GM21515 (cell line): ENCODE data around the gene ACRBP.

ENCODE experiments used
- ATAC-seq: cut with Tn5 transposase; IDR thresholded peaks from one replicate; pipeline ENCODE4 v1.9.1; 2021; ENCODE audit not compliant: unreplicated experiment

The ACRBP gene

DNA sequence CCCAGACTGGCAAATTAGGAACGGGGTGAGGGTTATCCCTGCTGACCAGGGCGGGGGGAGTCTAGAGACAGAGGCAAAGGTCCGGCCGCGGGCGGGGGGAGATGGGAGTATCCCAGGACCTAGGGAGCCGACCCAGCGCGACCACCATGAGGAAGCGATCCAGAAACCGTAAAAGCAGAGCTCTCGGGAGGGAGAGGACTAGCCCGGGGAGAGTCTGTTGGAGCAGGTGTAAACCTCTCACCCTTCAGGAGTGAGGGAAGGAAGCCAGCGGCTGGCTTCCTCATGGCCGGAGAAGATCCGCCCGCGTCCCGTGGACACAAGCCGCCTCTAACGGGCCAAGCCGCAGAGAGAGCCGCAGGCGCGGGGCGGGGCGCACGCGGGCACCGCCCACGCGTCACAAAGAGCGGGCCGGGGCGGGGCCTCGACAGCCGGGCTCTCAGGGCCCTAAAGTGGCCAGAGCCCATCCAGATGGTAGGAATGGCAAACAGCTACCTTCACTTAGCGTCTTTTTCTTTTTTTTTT, at the start of gene ACRBP:
Gene ACRBP, minus strand, starts transcription at position 350 of the 522 bp plus-strand sequence. Its CDS starts 66 bp downstream, at position 284.
- no peak for ATAC-seq

DNA sequence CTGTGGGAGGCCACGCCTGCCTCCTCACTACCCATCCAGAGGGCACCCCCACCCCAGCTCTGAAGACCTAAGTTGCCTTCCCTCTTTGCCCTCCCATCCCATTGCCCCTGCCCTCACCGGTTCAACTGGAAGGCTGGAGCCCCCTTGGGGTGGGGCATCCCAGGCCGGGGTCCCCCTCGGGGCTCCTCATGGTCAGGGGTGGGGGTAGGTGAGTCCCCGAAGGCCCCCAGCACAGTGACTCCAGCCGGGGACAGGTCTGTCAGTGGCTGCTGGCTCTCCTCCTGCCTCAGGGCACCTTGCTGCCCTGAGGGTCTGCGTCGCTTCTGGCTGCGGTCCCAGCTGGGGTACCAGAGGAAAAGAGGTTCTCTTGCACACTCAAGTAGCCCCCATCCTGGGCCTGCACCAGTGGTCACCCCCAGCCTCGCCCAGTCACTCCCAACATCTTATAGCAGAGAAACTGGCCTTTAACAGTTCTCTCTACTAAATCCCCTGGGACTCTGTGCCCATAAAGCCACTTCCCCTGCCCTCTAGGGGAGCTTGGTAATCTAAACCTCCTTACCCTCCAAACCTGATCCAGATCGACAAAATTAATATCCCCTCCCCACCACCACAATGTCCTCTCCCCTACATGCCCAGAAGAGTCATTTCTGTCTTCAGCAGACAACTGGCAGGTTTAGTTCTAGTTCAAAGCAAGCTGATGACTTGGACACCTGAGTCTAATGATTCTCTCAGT, 48.2 kb upstream of the ACRBP start:
- ATAC-seq = no peak

DNA sequence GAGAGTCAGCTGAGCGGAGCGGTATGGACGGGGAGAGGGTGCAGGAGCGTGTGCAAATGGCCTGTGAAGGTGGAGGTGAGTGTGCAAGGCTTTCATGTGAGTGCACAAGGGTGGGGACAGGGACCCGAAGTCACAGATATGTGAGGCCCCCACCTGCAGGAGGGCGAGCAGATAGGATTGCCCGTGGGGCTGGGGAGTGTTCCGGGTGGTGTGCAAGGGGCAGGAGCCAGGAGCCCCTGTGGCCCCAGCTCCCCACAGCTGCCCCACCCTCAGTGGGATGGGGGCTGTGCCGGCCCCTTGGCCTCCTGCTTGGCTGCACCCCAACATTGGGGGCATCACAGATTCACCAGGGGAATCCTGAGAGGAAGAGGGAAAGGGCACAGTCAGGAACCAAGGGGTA, 47.5 kb upstream of the ACRBP start:
- no peak for ATAC-seq

DNA sequence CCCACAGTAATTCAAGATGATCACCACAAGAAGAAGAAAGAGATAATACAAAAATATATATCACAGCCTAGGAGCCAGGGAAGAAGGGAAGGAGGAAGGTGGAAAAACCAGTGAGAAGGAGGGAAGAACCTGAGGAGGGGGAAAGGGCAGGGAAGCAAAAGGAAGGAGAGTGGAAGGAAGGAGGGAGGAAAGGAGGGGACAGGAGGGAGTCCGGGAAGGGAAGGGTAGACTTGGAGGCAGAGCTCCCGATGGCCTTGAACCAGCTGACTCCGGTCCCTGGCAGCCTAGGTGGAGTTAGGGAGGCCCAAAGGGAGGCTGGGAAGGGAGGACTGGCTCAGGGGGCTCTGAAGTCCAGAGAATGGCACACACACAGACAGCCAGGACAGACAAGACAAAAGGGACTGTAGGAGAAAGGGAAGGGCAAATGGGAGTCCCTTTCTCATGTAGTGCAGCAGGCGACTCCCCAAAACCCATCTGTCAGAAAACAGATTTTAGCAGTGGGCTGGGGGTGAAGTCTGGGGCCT, 46.7 kb upstream of the ACRBP start:
- no peak for ATAC-seq

DNA sequence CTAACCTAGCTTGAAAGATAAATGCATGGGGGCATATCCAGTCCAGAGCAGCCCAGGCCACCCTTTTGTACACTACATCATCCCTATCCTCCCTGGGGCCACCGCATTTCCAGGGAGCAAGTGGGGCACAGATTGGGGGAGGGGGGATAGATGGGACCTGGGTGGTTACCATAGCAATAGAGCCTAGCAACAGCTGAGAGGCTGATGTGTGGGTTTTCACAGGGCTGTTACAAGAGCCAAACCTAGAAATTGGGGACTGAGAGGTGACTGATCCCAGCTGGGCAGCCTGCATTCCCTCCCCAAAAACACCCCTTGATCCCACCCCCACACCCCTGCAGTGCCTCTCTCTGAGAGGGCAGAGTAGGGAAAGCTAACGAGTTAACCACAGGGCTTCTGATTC, 45.7 kb upstream of the ACRBP start:
- ATAC-seq = no peak

DNA sequence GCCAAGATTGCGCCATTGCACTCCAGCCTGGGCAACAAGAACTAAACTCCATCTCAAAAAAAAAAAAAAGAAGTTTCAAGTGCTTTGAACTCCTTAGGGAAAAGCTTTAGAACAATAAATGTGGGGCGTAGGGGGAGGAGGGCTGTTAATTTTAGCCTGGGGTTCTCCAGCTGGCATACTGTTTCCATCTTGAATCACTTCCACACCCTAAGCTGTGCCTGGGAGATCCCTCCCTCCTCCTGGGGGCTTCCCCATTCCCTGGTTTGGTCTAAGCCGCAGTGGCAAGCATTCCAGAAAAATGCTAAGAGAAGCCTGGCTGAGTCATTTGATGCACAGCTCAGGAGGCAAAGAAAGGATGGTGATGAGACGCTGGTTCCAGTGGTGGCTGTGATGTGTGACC, 44.2 kb upstream of the ACRBP start:
- ATAC-seq = no peak

DNA sequence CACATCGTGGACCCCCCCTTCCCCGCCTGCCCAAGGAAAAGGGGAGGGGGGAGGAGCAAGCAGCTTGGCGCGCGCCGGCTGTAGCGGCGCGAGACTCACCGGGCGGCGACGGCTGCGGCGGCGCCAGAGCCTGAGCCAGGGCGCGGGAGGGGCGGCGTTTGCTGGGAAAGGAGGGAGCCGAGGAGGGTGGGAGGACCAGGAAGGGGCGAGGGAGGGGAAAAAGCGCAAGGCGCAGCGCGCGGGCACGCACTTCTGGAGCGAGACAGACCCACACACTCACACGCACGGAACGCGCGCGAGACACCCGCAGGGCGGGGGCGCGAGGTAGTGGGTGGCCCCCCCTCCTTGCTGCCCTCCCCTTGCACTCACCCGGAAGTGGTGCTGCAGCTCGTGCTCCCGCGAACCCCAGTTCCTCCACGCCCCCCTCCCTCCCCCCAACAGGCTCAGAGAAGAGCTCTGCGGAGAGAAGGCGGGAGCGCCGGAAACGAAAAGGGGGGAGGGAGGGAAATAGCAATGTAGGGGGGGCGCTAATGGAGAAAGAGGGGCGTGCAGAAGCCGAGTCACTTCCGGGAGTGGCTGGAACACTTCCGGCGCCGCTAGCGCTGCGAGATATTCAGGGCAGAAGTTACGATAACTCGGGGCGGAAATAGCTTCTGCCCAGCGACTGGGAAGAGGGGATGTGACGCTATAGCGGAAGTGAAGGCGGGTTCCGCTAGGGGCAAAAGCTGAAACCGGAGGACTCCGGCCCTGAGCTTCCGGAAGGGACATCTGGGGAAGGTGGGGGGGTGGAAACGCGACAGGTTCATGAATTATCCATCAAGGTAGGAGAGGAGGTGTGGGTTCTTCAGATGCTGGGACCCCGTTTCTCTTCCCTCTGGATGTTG, 42.0 kb upstream of the ACRBP start, which contains the start of gene ZNF384:
Gene ZNF384, minus strand, starts transcription at position 377 of the 884 bp plus-strand sequence. CDS start 9,855 bp downstream, outside the sequence.
- ATAC-seq = peak; percentile 81

DNA sequence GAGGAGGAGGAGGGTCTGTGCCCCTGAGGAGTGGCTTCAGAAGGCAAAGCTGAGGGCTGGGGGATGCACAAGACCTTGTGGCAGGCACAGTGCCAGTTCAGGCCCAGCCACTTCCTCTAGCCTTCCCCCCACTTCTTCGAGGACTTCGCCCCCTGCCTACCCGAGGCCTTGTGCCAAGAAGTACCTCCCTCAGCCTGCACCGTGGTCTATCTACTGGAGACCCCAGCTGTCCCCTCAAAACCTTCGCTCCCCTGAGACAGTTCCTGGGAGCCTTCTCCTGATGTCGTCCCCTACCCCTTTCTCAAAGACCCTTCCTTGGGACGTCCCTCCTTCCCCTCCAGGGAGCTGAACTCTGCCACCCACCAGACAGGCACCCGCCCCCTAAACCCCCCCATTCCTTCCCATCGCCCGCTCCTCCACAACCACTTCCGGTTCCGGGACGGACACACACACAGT, 41.3 kb upstream of the ACRBP start:
- ATAC-seq = peak; percentile 1

DNA sequence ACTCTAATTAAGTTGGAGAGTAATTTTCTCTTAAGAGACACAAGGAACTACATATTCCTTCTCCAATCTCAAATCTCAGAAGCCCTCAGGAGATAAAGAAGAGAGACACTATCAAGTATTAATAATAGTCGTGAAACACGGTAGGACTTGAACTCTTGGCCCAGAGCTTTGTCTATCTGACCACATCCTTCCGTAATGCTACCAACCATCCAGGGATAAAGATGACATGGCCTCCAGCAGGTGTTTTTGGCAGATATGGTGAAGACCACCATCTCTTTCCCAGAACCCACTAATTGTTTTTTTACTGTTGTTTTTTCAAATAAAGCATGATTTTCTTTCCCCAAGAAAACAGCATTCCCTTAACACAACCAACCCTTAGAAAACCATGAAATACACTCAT, 38.6 kb upstream of the ACRBP start:
- no peak for ATAC-seq

DNA sequence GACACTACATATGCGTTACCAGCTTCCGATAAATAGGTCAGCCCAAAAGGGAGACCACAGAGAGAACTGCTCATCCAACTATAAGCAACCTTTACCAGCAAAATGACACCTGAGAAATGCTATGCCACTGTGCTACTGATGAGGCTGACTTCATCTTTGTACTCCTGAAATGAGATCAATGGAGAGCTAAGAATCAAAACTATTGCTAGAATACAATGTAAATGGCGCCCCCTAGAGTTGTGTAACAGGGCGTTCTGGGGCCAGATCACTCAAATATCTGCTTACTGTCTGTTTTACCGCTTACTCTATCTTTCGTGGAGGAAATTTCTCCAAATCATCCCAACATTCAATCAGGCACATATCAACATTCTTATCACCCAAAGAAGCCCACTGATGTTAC, 37.4 kb upstream of the ACRBP start:
- no peak for ATAC-seq

DNA sequence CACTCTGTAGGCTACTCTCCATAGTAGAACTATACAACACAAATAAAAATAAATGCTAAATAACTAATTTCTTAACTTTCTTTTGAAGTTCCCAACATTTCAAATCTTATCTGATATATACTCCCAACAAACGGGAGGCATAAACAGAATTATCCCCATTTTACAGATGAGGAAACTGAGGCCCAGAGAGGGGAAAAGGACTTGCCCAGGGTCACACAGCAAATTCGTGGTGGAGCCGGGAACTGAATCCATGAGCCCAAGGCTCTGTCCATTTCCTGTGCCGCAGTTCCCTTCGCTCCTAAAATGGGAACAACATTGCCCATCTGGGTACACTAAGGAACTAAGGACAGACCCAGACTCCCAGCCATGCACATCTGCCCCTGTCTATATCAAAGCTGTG, 29.7 kb upstream of the ACRBP start:
- ATAC-seq = no peak

DNA sequence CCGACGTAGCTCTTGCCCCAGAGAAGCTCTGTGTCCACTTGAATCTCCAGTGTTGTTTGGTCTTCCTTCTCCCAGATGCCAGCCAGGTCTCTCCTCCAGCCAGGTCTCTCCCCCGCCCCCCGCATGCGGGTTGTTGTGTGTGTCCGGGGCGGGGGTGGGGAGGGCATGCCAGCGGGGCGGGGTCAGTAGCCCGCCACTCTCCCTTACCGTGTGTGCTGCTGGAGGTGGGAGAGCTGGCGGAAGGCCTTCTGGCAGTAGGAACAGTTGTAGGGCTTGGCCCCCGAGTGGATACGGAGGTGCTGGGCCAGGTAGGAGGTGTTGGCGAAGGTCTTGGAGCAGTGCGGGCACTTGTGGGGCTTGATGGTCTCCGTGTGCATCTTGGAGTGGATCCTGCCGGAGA, 24.9 kb upstream of the ACRBP start:
- ATAC-seq = no peak

DNA sequence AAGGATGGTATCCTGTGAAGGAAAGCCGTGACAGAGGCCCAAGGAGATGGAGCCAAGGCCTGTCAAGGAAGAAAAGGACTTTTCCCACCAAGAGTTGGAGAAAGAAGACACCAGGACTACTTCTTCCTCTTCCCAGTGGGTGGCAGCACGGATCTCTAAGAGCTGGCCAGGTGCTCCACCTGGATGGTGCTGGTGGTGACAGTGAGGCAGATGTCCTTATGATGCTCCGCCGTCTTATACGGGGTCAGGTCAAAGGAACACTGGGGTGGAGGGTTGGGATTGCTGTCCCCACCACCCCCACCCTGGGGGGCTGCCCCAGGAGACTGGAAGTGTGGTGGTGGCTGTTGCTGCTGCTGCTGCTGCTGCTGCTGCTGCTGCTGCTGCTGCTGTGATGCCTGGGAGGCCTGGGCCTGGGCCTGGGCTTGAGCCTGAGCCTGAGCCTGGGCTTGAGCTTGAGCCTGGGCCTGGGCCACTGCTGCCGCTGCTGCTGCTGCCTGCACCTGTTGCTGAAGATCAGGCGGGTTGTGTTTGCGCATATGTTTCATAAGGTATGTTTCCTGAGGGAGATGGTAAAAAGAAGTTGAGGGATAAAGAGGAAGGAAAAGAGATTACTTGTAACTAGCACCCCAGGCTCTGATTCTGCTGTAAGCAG, 20.5 kb upstream of the ACRBP start:
- ATAC-seq = no peak

DNA sequence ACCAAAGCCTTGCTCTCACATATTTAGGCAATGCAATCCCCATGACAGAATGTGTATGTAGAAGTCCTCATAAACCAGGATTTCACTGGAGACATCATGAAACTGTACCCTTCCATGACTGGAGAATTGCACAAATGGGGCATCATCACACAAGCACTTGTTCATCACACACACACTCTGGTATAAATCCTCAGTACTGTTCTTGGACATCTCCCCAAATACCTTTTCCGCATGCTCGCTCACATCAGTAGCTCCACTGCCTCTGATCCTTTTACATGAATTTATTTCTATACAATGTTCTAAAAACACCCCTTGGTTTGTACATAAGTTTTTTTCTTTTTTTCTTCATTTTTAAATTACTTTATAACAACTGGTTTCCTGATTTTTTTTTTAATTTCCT, 19.0 kb upstream of the ACRBP start:
- no peak for ATAC-seq

DNA sequence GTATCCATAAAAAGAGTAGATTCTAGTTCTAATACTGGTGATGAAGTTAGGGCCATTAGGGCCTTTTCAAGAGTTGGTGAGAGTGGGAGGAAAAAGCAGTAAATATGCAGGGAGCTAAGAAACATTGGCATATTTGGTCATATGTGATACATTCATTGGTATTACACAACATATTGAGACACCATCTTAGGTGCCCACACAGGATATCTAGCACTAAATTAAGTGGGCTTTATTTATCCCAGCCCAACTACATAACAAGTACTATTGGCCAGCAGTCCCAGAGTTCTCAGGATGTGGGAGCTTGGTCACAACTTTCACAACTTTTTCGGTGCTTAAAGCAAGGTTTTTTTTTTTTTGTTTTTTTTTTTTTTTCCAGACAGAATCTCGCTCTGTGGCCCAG, 17.7 kb upstream of the ACRBP start:
- ATAC-seq = no peak

DNA sequence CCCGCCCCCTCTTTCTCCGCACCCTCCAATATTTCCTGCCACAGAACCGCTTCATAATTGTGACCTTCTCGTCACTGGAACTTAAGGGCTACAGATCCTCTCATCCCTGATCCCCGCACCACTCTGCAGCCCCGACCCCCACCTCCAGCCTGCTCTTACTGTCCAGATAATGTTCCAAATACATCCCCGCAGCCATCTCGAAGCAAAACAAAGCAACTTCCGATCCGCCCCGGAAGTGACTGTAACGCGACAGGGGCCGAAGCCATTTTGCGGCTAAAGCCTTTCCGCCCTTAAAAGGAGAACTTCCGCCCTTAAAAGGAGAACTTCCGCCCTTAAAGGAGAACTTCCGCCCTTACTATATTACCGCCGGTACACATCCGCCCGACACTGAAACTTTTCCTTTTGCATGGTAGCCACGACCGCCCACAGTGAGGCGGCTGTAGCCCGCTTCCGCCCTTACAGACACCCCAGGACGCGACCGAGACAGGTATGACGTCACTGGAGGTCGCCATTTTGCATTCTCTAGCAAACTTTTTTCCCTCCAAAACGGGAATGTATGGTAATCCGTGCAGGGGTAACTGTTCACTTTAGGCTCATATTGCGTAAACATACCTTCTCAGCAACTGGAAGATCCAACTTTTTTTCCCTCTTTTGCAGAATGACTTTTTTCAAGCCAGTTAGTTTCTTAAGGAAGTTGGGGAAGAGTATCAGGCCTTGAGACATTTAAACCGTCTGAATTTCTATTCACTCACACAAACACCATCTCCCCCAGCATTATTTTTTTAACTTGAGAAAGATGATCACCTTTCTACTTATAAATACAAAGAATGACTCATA, 15.9 kb upstream of the ACRBP start, which contains the start of gene ING4:
Gene ING4, minus strand, starts transcription at position 214 of the 837 bp plus-strand sequence. Its CDS starts 18 bp downstream, at position 196.
- peak; percentile 92 for ATAC-seq

DNA sequence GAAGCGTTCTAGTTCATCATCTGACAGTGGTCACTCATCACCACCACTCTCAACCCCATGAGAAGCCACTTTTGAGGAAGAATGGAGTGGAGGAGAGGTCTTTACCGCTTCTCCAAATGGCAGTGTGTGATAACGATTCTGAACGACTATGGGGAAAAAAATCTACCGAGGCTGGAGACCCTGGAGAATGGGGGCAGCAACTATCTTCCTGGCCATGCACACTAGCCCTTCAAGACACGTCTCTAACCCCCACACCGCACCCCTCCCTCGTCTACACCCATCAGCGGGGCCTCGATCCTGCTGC, 15.3 kb upstream of the ACRBP start:
- ATAC-seq = peak; percentile 6

DNA sequence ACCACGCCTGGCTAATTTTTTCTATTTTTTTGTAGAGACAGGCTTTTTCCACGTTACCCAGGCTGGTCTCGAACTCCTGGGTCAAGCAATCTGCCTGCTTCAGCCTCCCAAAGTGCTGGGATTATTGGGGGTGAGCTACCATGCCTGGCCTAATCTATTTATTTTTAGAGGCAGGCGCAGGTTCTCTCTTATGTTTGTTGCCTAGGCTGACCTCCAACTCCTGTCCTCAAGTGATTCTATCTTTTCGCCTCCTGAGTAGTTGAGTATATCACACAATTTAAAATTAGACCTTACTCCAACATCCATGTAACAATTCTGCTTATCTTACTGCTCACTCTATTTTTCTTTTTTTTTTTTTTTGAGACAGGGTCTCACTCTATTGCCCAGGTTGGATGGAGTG, 6.8 kb upstream of the ACRBP start:
- ATAC-seq = no peak

DNA sequence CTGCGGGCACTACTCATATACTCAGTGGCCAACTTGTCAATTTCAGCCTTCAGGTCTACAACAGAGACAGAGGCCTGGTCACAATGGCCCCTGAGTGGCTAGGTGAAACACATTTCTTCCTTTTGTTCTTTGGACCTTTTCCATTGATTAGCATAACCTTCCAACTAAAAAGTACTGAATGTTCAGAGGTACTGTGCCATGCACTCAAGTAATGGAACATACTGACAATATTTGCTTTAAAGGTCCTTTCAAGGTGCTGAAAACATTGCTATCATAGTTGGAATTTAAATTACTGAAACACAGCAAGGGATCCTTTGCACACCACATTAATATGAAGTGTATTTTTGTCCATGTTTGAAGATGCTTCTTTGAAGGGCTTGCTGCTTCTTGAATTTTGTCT, 6.1 kb upstream of the ACRBP start:
- ATAC-seq = no peak

DNA sequence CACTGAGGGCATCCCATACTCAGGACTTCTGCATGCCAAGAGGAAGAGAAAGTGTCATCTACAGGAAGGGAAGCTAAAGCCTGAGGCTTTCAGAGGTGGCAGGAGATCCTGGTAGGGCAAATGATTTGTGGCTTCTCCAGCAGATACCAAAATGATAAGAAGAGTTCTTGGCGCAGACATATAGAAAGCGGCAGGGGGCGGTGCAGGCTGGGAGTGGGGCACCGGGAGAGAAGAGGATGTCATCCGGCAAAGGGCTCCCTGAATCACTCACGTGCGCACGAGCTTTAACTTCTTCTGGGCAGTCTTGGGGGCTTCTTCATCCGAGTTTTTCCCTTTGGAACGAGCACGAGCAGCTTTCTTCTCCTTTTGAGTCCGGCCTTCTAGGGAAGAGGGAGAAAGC, 5.2 kb upstream of the ACRBP start:
- no peak for ATAC-seq
